ENCODE data around the gene NUDT4.
"Not testable (repeated sequence)": the region's sequence is repeated elsewhere in the genome, so short reads cannot be mapped to it uniquely, and the experiment has no call there.

The NUDT4 gene

GRCh38 chr12:93429852-93430251 is 52.1 kb downstream of the NUDT4 start:
- FAIRE-seq: peak; percentile 88

GRCh38 chr12:93430280-93430679 is 52.6 kb downstream of the NUDT4 start:
- FAIRE-seq: no peak

- not testable (repeated sequence) for FAIRE-seq
Observed at GRCh38 chr12:93432031-93432430, 54.3 kb downstream of the NUDT4 start.

- FAIRE-seq: no peak
Observed at GRCh38 chr12:93434256-93434865, 56.6 kb downstream of the NUDT4 start.

- no peak for FAIRE-seq
Observed at GRCh38 chr12:93438266-93439050, 60.7 kb downstream of the NUDT4 start.

- FAIRE-seq: no peak
Observed at GRCh38 chr12:93440043-93440835, 62.5 kb downstream of the NUDT4 start.

GRCh38 chr12:93441081-93441616 is 63.4 kb downstream of the NUDT4 start:
- no peak for FAIRE-seq

GRCh38 chr12:93441617-93442410 is 64.1 kb downstream of the NUDT4 start, which contains the start of gene UBE2N:
Gene UBE2N, minus strand, starts transcription at chr12:93441947. Its CDS starts 63 bp downstream, at chr12:93441884.
- no peak for FAIRE-seq

- no peak for FAIRE-seq
Observed at GRCh38 chr12:93442411-93443340, 65.0 kb downstream of the NUDT4 start.

- no peak for FAIRE-seq
Observed at GRCh38 chr12:93443576-93443975, 65.9 kb downstream of the NUDT4 start.

- FAIRE-seq: no peak
Observed at GRCh38 chr12:93447555-93448290, 70.0 kb downstream of the NUDT4 start.

- FAIRE-seq: no peak
Observed at GRCh38 chr12:93448796-93449195, 71.1 kb downstream of the NUDT4 start.

GRCh38 chr12:93449277-93449676 is 71.6 kb downstream of the NUDT4 start:
- FAIRE-seq: no peak

GRCh38 chr12:93451423-93452158 is 73.9 kb downstream of the NUDT4 start:
- no peak for FAIRE-seq

GRCh38 chr12:93453633-93454032 is 75.9 kb downstream of the NUDT4 start:
- FAIRE-seq: no peak

GRCh38 chr12:93456077-93456476 is 78.4 kb downstream of the NUDT4 start:
- FAIRE-seq: no peak
